WERI-Rb-1 (cell line): Measurements from ENCODE around the gene SARM1.
"Not testable (repeated sequence)": the region's sequence is repeated elsewhere in the genome, so short reads cannot be mapped to it uniquely, and the experiment has no call there.

Experiments used
- DNase-seq: peaks from one replicate; pipeline ENCODE4 v3.0.0-alpha.2; 2020
- H3K27ac ChIP-seq: fragments of 250-450 bp; sonication (Bioruptor Pico); 2 replicates; pipeline ENCODE4 v1.5.1; 2020; ENCODE audit warnings: mild to moderate bottlenecking, moderate library complexity
- H3K27me3 ChIP-seq: fragments of 250-450 bp; sonication (Bioruptor Pico); 2 replicates; pipeline ENCODE4 v1.5.1; 2021; ENCODE audit warnings: mild to moderate bottlenecking, low read depth, moderate library complexity; ENCODE audit not compliant: insufficient read depth, severe bottlenecking
- H3K36me3 ChIP-seq: fragments of 250-450 bp; sonication (Bioruptor Pico); 2 replicates; pipeline ENCODE4 v1.5.1; 2020; ENCODE audit warnings: mild to moderate bottlenecking, moderate library complexity
- H3K4me3 ChIP-seq: 2 replicates; pipeline ENCODE4 v1.5.1; 2011; ENCODE audit warnings: low read depth, mild to moderate bottlenecking, control low read depth, low read length
- H3K9me3 ChIP-seq: fragments of 250-450 bp; sonication (Bioruptor Pico); 2 replicates; pipeline ENCODE4 v1.5.1; 2021; ENCODE audit warnings: mild to moderate bottlenecking, moderate library complexity; ENCODE audit not compliant: severe bottlenecking
- TF ChIP-seq, protein P1 (sequence below): IDR thresholded peaks from 2 replicates; pipeline ENCODE4 v1.5.1; 2011; ENCODE audit warnings: low read depth, mild to moderate bottlenecking, control low read depth, inconsistent platforms, low read length

SARM1 gene

DNA sequence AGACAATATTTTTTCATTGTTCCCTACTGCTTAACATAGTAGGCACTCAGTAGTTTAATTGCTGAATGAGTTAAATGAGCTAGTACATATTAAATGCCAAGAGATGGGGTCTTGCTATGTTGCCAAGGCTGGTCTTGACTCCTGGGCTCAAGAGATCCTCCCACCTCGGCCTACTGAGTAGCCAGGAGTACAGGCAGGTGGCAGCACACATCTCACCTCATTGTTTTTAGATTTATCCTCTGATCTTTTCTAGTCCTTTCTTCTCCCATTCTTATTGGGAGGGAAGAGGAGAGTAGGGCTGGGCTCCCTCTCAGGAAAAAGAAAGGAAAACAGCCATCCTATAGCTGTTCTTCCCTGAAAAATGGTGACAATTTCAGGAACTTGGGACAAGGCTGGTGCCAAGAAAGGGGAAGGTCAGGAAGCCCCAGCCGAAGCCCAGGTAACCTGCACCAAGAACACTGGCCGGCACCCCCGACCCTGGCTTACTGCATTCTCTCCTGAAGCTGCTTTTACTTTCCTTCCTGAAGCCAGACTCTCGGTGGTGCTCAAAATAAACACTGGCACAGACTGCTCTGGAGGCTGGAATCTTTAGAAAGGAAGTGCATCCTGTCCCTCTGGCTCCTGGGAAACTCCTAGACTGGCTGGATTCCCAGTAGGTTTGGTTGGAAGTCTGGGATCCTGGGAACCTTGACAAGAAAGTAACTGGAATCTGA lies 33.3 kb upstream of the SARM1 start:
- peaks cover 23% of the 10 kb centered on the region for H3K36me3 ChIP-seq
- no peak overlapping the region for H3K27ac ChIP-seq
- DNase-seq, result no peak

DNA sequence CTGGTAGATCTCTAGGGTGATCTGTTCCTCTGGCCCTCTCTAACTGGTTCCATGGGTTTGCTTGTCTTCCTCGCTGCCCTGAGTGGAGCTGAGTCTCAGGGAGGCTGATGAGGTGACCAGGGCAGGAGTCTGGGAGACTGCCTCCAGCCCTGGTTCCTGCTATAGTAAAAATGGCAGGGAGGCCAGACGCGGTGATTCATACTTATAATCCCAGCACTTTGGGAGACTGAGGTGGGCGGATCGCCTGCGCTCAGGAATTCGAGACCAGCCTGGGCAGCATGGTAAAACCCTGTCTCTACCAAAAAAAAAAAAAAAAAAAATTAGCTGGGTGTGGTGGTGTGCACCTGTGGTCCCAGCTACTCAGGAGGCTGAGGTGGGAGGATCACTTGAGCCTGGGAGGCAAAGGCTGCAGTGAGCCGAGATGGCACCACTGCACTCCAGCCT lies 32.7 kb upstream of the SARM1 start:
- H3K27me3 ChIP-seq, DNase-seq, H3K9me3 ChIP-seq, H3K27ac ChIP-seq, H3K4me3 ChIP-seq: not testable (repeated sequence)
- peaks cover 25% of the 10 kb centered on the region for H3K36me3 ChIP-seq

More for the DNA sequence above, 33.3 kb upstream of the SARM1 start:
- H3K4me3 ChIP-seq, result no peak overlapping the region
- no peaks in the 10 kb centered on the region for H3K27me3 ChIP-seq
- H3K9me3 ChIP-seq, result no peaks in the 10 kb centered on the region
- TF ChIP-seq, protein P1, sequence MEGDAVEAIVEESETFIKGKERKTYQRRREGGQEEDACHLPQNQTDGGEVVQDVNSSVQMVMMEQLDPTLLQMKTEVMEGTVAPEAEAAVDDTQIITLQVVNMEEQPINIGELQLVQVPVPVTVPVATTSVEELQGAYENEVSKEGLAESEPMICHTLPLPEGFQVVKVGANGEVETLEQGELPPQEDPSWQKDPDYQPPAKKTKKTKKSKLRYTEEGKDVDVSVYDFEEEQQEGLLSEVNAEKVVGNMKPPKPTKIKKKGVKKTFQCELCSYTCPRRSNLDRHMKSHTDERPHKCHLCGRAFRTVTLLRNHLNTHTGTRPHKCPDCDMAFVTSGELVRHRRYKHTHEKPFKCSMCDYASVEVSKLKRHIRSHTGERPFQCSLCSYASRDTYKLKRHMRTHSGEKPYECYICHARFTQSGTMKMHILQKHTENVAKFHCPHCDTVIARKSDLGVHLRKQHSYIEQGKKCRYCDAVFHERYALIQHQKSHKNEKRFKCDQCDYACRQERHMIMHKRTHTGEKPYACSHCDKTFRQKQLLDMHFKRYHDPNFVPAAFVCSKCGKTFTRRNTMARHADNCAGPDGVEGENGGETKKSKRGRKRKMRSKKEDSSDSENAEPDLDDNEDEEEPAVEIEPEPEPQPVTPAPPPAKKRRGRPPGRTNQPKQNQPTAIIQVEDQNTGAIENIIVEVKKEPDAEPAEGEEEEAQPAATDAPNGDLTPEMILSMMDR, result no peak

DNA sequence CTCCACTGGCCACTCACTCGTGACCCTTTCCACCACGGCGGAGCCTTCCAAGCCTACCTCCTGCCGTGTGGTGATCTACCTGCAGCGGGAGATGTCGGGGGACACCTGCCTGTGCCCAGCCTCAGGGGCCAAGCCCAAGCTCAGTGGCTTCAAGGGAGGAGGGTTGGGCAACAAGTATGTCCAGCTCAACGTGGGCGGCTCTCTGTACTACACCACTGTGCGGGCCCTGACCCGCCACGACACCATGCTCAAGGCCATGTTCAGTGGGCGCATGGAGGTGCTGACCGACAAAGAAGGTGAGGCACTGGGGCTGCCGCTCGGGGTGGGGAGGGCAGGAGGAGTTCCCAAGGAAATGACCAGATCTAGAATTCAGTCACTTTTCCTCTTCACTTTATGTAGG lies 32.1 kb upstream of the SARM1 start:
- TF ChIP-seq, protein P1, result no peak
- Histone ChIP-seq H3K36me3 (peaks cover 31% of the 10 kb centered on the region), H3K27ac (no peak overlapping the region)

DNA sequence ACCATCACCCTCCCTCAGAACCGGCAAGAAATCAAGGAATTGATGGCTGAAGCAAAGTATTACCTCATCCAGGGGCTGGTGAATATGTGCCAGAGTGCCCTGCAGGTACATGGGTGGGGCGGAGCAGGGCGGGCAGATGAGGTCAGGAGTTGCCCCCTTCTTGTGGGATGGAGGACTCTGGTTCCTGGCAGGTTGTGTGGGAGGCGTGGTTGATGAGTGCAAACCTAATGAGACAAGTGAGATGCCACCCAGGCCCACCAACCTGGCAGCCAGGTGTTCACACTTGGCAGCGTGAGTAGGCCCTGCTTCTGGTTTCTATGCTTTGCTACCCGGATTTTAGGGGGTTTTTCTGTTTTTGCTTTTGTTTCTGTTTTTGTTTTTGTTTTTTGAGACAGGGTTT lies 31.1 kb upstream of the SARM1 start:
- Histone ChIP-seq H3K27ac (no peak overlapping the region), H3K36me3 (peaks cover 39% of the 10 kb centered on the region), H3K27me3 (no peaks in the 10 kb centered on the region), H3K4me3 (no peak overlapping the region), H3K9me3 (no peaks in the 10 kb centered on the region)
- DNase-seq, result no peak
- TF ChIP-seq, protein P1, result no peak

More for the DNA sequence above, 32.1 kb upstream of the SARM1 start:
- Histone ChIP-seq H3K4me3 (no peak overlapping the region), H3K9me3 (no peaks in the 10 kb centered on the region), H3K27me3 (no peaks in the 10 kb centered on the region)
- no peak for DNase-seq

DNA sequence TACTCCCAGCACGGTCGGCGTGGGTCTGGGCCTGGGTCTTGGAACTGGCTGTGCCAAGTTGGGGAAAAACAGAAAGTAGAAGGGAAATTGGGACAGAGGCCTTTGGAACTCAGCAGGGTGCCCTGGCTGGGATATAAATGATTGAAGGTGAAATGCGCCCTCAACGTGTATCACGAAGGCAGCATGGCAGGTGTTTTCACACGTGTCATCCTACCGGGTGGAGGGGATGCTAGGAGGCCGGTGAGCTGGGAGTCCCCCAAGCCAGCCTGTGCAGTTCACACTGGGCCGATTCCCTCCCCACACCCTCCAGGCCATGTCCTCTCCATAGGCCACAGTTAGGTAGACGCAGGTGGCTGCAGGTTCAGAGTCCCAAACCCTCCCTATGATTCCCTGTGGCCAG lies 30.0 kb upstream of the SARM1 start:
- Histone ChIP-seq H3K36me3 (peaks cover 48% of the 10 kb centered on the region), H3K27me3 (no peaks in the 10 kb centered on the region), H3K9me3 (no peaks in the 10 kb centered on the region), H3K27ac (no peak overlapping the region), H3K4me3 (no peak overlapping the region)
- TF ChIP-seq, protein P1, result no peak
- no peak for DNase-seq

DNA sequence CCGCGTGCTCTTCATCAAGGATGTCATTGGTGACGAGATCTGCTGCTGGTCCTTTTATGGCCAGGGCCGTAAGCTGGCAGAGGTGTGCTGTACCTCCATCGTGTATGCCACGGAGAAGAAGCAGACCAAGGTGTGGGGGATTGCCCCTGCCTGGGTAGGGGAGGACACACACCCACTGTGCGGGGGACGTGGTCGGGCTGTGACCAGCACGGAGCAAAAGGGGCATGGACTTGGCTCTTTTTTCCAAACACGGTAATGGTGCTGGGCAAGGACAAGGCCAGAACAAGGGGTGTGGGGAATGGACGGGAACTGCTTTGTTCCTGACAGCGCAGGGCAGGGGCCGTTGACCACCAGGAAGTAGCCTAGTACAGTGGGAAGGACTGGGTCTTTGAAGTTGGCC lies 29.2 kb upstream of the SARM1 start:
- TF ChIP-seq, protein P1, result no peak
- Histone ChIP-seq H3K27me3 (no peaks in the 10 kb centered on the region), H3K36me3 (peaks cover 56% of the 10 kb centered on the region), H3K9me3 (no peaks in the 10 kb centered on the region), H3K27ac (no peak overlapping the region), H3K4me3 (no peak overlapping the region)
- DNase-seq, result no peak
